Gastrocnemius medialis (tissue), 4 donors: ENCODE data around the gene CDCA8. TPM values are rescaled to one million over a fixed set of nuclear protein-coding genes. Genes with fewer than 3 reads are reported as not detected.

ENCODE experiments used
- ATAC-seq, 2 donors: fragments of 150-250 bp; one replicate each; pipeline ENCODE4 v1.9.1; 2016
- DNase-seq, 2 donors: peaks; one replicate each; pipeline ENCODE4 v3.0.0-alpha.2; 2019
- H3K27ac ChIP-seq, 4 donors: fragments of 200-600 bp; sonication (generic); 1 replicate in 1 of 4; 2 replicates in 3 of 4; pipeline ENCODE4 v1.5.1; 2016 to 2018; ENCODE audit warnings: mild to moderate bottlenecking in 2 of 4, moderate library complexity in 1 of 4
- H3K27me3 ChIP-seq, 3 donors: fragments of 200-600 bp; sonication (generic) in 2 of 3; 1 replicate in 1 of 3; 2 replicates in 2 of 3; pipeline versions ENCODE4 v1.5.1 to v1.6.0; 2016 to 2019; ENCODE audit warnings: mild to moderate bottlenecking in 1 of 3, moderate library complexity in 1 of 3
- H3K36me3 ChIP-seq, 2 donors: fragments of 200-600 bp; sonication (generic) in 1 of 2; one replicate each; pipeline ENCODE4 v1.5.1; 2017 to 2018
- H3K4me1 ChIP-seq, 2 donors: fragments of 200-600 bp; sonication (generic) in 1 of 2; one replicate each; pipeline ENCODE4 v1.5.1; 2016 to 2017; ENCODE audit warnings: mild to moderate bottlenecking in 2 of 2
- H3K4me3 ChIP-seq, 4 donors: fragments of 200-600 bp; sonication (generic) in 3 of 4; 1 replicate in 1 of 4; 2 replicates in 3 of 4; pipeline ENCODE4 v1.5.1; 2016 to 2019; ENCODE audit warnings: mild to moderate bottlenecking in 2 of 4
- H3K9me3 ChIP-seq, 3 donors: fragments of 200-600 bp; sonication (generic) in 2 of 3; 1 replicate in 1 of 3; 2 replicates in 2 of 3; pipeline ENCODE4 v1.5.1; 2016 to 2019
- POLR2A ChIP-seq, 2 donors: fragments of 450-650 bp; IDR thresholded peaks; one replicate each; pipeline ENCODE4 v1.6.1; 2017; ENCODE audit warnings: antibody characterized with exemption in 2 of 2, mild to moderate bottlenecking in 2 of 2, moderate library complexity in 2 of 2
- in situ Hi-C, 4 donors: fragments of 200-750 bp; cut with MboI; loops; one replicate each; pipeline versions ENCODE4 v1.15.0 to v1.8.0; 2017; ENCODE audit warnings: low sequenced_read_pairs in 4 of 4
- intact Hi-C: fragments of 100-400 bp; cut with DNase I; formaldehyde crosslinking; loops from one replicate; pipeline ENCODE4 v1.15.1; 2023; ENCODE audit warnings: low total_unique reads
- total RNA-seq, 4 donors: library from RNA; depleted of rRNA; stranded (reverse); fragments of >200 nt; gene quantifications; one replicate each; pipeline versions ENCODE4 v1.1.0 to v1.2.3, GENCODE V29; 2016
- TF ChIP-seq, protein P1 (sequence below), 5 experiments: fragments of 450-650 bp in 3 of 5; fragments of 200-600 bp in 2 of 5; sonication (generic) in 2 of 5; IDR thresholded peaks in 4 of 5; conservative IDR thresholded peaks in 1 of 5; 1 replicate in 4 of 5; 2 replicates in 1 of 5; pipeline ENCODE4 v1.5.1; 2016 to 2019; ENCODE audit warnings: antibody characterized with exemption in 5 of 5, mild to moderate bottlenecking in 3 of 5, moderate library complexity in 3 of 5

Gene CDCA8
- total RNA-seq, 4 donors from 2014 or later, result 0.46 to 1.5 (median 0.60) TPM; not detected in 1

DNA sequence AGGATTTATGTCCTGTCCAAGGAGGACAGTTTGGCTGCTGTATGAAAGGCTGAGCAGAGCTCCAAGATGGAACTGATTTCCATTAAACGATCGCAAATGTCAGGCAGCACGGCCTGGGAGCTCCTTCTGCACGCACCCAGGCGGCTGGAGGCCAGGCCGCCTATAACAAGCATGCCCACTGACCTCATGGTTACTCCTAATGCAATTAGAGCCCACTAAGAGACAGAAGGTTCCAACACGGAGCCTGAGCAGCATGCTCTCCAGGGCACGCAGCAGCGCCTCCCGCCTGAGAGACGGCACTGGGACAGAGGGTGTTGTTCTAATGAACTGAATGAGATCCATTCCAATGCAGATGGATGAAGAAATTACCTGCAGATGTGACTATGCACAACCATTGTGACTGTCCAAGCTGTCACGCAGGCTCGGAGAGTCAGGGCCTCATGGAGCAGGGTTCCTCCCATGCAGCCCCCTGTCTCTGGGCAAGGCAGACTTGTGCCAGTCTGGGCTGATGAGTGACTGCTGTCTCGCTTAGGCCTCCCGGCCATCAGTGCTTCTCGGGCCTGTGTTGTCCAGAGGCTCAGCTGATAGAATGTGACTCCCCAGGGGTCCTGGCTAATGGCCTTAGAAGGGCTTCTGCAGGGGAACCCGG is 25.2 kb upstream of the CDCA8 start:
- Histone ChIP-seq H3K4me3 (no peak overlapping the region), H3K9me3 (no peaks in the 10 kb centered on the region), H3K27me3 (peaks cover 0 to 11% (median 6%) of the 10 kb centered on the region in 3 donors), H3K4me1 (no peaks in the 10 kb centered on the region), H3K27ac (no peak overlapping the region), H3K36me3 (no peaks in the 10 kb centered on the region)
- intact Hi-C loops (no loop called here), in situ Hi-C loops (no loop called here)
- no peak for DNase-seq
- ATAC-seq, result no peak
- no peak for TF ChIP-seq POLR2A (IDR thresholded peaks at IDR 0.05)
- TF ChIP-seq, protein P1, sequence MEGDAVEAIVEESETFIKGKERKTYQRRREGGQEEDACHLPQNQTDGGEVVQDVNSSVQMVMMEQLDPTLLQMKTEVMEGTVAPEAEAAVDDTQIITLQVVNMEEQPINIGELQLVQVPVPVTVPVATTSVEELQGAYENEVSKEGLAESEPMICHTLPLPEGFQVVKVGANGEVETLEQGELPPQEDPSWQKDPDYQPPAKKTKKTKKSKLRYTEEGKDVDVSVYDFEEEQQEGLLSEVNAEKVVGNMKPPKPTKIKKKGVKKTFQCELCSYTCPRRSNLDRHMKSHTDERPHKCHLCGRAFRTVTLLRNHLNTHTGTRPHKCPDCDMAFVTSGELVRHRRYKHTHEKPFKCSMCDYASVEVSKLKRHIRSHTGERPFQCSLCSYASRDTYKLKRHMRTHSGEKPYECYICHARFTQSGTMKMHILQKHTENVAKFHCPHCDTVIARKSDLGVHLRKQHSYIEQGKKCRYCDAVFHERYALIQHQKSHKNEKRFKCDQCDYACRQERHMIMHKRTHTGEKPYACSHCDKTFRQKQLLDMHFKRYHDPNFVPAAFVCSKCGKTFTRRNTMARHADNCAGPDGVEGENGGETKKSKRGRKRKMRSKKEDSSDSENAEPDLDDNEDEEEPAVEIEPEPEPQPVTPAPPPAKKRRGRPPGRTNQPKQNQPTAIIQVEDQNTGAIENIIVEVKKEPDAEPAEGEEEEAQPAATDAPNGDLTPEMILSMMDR (IDR thresholded peaks at IDR 0.05 in 4 of 5, conservative IDR thresholded peaks at IDR 0.05 in 1 of 5), result no peak

DNA sequence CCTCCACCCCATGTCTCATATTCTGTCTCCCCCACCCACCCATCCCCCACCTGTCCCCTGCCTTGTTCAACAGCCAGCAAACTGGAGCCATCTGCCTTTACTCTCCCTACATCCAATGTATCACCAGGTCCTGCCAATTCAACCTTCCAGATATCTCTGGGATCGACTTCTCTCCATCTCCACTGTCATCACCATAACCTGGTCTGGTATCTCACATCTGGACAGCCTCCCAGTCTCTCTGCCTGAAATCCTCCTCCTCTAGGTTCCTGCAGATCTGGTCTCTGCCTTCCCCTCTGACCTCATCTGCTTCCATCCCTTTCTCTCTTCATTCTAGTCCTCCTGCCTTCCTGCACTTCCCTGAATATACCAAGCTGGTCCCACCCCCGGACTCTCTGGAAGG is 22.2 kb upstream of the CDCA8 start:
- H3K9me3 ChIP-seq, result no peaks in the 10 kb centered on the region
- peaks cover 0 to 11% (median 6%) of the 10 kb centered on the region in 3 donors for H3K27me3 ChIP-seq
- H3K36me3 ChIP-seq, result no peaks in the 10 kb centered on the region
- no peak overlapping the region for H3K4me3 ChIP-seq
- in situ Hi-C loops, result no loop called here
- TF ChIP-seq, protein P1 (IDR thresholded peaks at IDR 0.05 in 4 of 5, conservative IDR thresholded peaks at IDR 0.05 in 1 of 5), result no peak
- no peak for TF ChIP-seq POLR2A (IDR thresholded peaks at IDR 0.05)
- DNase-seq, result no peak
- intact Hi-C loops, result no loop called here
- no peaks in the 10 kb centered on the region for H3K4me1 ChIP-seq
- no peak for ATAC-seq
- H3K27ac ChIP-seq, result no peak overlapping the region

DNA sequence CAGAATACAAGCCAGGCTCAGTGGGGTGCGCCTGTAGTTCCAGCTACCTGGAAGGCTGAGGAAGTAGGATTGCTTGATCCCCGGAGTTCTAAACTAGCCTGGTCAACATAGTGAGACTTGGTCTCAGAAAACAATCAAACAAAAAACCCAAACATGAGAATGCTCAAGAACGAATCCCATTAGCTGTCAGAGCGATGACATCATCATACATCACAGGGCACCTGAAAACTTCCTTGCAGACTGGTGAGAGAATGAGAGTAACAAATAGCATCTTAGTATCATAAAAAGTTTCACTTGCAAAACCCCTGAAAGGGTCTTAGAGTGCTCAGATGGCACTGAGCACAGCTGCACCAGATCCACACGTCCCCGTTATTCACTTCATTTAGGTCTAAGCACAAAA is 21.1 kb upstream of the CDCA8 start:
- H3K27me3 ChIP-seq, result peaks cover 0 to 11% (median 6%) of the 10 kb centered on the region in 3 donors
- in situ Hi-C loops (no loop called here), intact Hi-C loops (no loop called here)
- ATAC-seq (no peak), DNase-seq (no peak)
- H3K4me1 ChIP-seq, result no peaks in the 10 kb centered on the region
- H3K4me3 ChIP-seq, result no peak overlapping the region
- TF ChIP-seq, protein P1 (IDR thresholded peaks at IDR 0.05 in 4 of 5, conservative IDR thresholded peaks at IDR 0.05 in 1 of 5), result no peak
- no peak for TF ChIP-seq POLR2A (IDR thresholded peaks at IDR 0.05)
- H3K36me3 ChIP-seq, result no peaks in the 10 kb centered on the region
- no peaks in the 10 kb centered on the region for H3K9me3 ChIP-seq
- H3K27ac ChIP-seq, result no peak overlapping the region

DNA sequence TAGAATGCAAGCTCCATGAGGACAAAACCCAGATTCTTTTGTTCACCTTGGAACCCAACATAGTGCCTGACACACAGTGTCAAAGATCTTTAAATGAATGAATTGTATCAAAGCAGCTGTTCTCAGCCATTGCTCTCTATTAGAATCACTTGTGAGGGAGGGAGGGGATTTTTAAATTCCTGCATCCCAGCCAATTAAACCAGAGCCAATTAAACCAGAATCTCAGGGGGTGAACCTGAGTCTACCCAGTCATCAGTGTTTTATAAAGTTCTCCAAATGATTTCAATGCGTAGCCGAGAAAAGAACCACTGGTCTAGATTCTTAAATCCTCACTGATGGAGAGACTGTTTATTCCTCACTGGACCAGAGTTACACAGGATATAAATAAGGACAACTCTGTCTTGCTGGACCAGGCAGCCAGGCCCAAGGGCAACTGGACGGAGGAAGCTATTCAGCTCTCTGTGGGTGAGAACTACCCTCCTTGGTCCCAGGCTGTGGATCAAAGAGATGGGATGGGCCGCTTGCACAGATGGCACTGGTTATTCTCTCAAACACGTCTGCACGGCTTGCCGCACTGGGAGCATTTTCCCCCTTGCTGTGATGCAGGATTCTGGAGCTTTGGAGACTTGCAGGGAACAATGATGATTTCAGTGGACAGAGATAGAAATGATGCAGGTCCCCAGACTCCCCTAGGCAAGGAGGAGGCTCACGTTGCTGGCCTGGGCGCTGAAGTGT is 20.0 kb upstream of the CDCA8 start:
- intact Hi-C loops, result no loop called here
- H3K36me3 ChIP-seq, result no peaks in the 10 kb centered on the region

More for the DNA sequence above, 20.0 kb upstream of the CDCA8 start:
- no peak overlapping the region for H3K27ac ChIP-seq
- H3K27me3 ChIP-seq, result peaks cover 0 to 11% (median 6%) of the 10 kb centered on the region in 3 donors
- DNase-seq (no peak), ATAC-seq (no peak)
- no peaks in the 10 kb centered on the region for H3K9me3 ChIP-seq
- in situ Hi-C loops, result no loop called here
- no peak overlapping the region for H3K4me3 ChIP-seq
- TF ChIP-seq POLR2A (IDR thresholded peaks at IDR 0.05), result no peak
- TF ChIP-seq, protein P1 (IDR thresholded peaks at IDR 0.05 in 4 of 5, conservative IDR thresholded peaks at IDR 0.05 in 1 of 5), result no peak
- H3K4me1 ChIP-seq, result no peaks in the 10 kb centered on the region
